PC-3 (cell line): ENCODE measurements around the gene TTF1. TPM values are rescaled to one million over a fixed set of nuclear protein-coding genes. Genes with fewer than 3 reads are reported as not detected.

Experiments
- ATAC-seq: fragments of 200-7000 bp; cut with Tn5 transposase; 2 replicates; pipeline ENCODE4 v1.9.1; 2020; ENCODE audit warnings: mild to moderate bottlenecking, moderate library complexity
- Bru-seq: library from RNA; stranded (reverse); fragments of 400-500 nt; gene quantifications from one replicate; lab custom pipeline; 2021; lab: Mats Ljungman, UMichigan
- BruChase-seq, 2 experiments: library from RNA; stranded (reverse); fragments of 400-500 nt; gene quantifications; one replicate each; lab custom pipeline; 2021; lab: Mats Ljungman, UMichigan
- BruUV-seq: library from RNA; stranded (reverse); fragments of 400-500 nt; replicated peaks from 2 replicates; lab custom pipeline; 2021; lab: Mats Ljungman, UMichigan
- CTCF ChIA-PET: fragments of 300-600 bp; sonication (Branson Sonifier 250); formaldehyde crosslinking; loops from one replicate; lab custom pipeline; 2022; ENCODE audit warnings: antibody characterized with exemption; lab: Charles Lee
- POLR2A ChIA-PET: fragments of 300-600 bp; sonication (Branson Sonifier 250); formaldehyde crosslinking; loops from one replicate; lab custom pipeline; 2022; ENCODE audit warnings: antibody characterized with exemption; ENCODE audit not compliant: unreplicated experiment; lab: Charles Lee
- DNase-seq: peaks from one replicate; pipeline ENCODE4 v3.0.0-alpha.2; 2015
- H2AFZ ChIP-seq: fragments of 300-600 bp; sonication (generic); 2 replicates; pipeline ENCODE4 v1.6.0; 2016; ENCODE audit warnings: antibody characterized with exemption, low read length
- H3F3A ChIP-seq: fragments of 300-600 bp; sonication (generic); one replicate; pipeline ENCODE4 v1.6.0; 2017; ENCODE audit warnings: antibody characterized with exemption, low read length, control low read depth, mild to moderate bottlenecking; ENCODE audit not compliant: unreplicated experiment
- H3K27ac ChIP-seq: fragments of 300-600 bp; sonication (generic); 2 replicates; pipeline ENCODE4 v1.5.1; 2016; ENCODE audit warnings: mild to moderate bottlenecking, low read length
- H3K27me3 ChIP-seq: fragments of 300-600 bp; sonication (generic); 2 replicates; pipeline ENCODE4 v1.6.1; 2016; ENCODE audit warnings: low read length, mixed read lengths
- H3K36me3 ChIP-seq: fragments of 300-600 bp; sonication (generic); 2 replicates; pipeline ENCODE4 v1.6.1; 2016; ENCODE audit warnings: low read depth, mixed run types, low read length, mixed read lengths
- H3K4me1 ChIP-seq: fragments of 300-600 bp; sonication (generic); 2 replicates; pipeline ENCODE4 v1.5.1; 2016; ENCODE audit warnings: low read length; ENCODE audit not compliant: insufficient read depth
- H3K4me2 ChIP-seq: fragments of 300-600 bp; sonication (generic); 2 replicates; pipeline ENCODE4 v1.6.0; 2016; ENCODE audit warnings: low read length
- H3K4me3 ChIP-seq: fragments of 300-600 bp; sonication (generic); 2 replicates; pipeline ENCODE4 v1.5.1; 2016; ENCODE audit warnings: mild to moderate bottlenecking, low read length, mixed read lengths
- H3K79me2 ChIP-seq: fragments of 300-600 bp; sonication (generic); 2 replicates; pipeline ENCODE4 v1.6.1; 2017; ENCODE audit warnings: low read length, mixed read lengths
- H3K9ac ChIP-seq: fragments of 300-600 bp; sonication (generic); 2 replicates; pipeline ENCODE4 v1.6.0; 2016; ENCODE audit warnings: mild to moderate bottlenecking, low read length
- H3K9me2 ChIP-seq: fragments of 300-600 bp; sonication (generic); replicated peaks from 2 replicates; pipeline ENCODE4 v1.6.1; 2016; ENCODE audit warnings: mixed run types, low read length, mixed read lengths
- H3K9me3 ChIP-seq: fragments of 300-600 bp; sonication (generic); 2 replicates; pipeline ENCODE4 v1.6.1; 2016; ENCODE audit warnings: low read length, mixed read lengths
- H4K20me1 ChIP-seq: fragments of 300-600 bp; sonication (generic); 2 replicates; pipeline ENCODE4 v1.6.1; 2016; ENCODE audit warnings: low read length, mixed read lengths
- EZH2 ChIP-seq: fragments of 300-600 bp; sonication (generic); IDR thresholded peaks from one replicate; pipeline ENCODE4 v1.6.1; 2017; ENCODE audit warnings: antibody characterized with exemption, mild to moderate bottlenecking, low read length; ENCODE audit not compliant: unreplicated experiment
- EZH2phosphoT487 ChIP-seq: fragments of 300-600 bp; sonication (generic); IDR thresholded peaks from 2 replicates; pipeline ENCODE4 v1.6.1; 2018; ENCODE audit warnings: mild to moderate bottlenecking, antibody characterized with exemption, low read length, borderline replicate concordance
- intact Hi-C: fragments of 100-400 bp; cut with micrococcal nuclease; formaldehyde crosslinking; loops from 2 replicates; pipeline ENCODE4 v1.9.0; 2023
- long read RNA-seq: library from polyadenylated mRNA; unstranded; transcript quantifications from one replicate; pipeline ENCODE4 v2.0.0, GENCODE V29; 2021; ENCODE audit not compliant: unreplicated experiment
- total RNA-seq: library from RNA; depleted of rRNA; stranded (reverse); fragments of >200 nt; gene quantifications from 2 replicates; pipeline ENCODE4 v1.2.3, GENCODE V29; 2014; rRNA removed
- TF ChIP-seq, protein P1 (sequence below): fragments of 300-600 bp; sonication (generic); conservative IDR thresholded peaks from 2 replicates; pipeline ENCODE4 v1.5.1; 2017; ENCODE audit warnings: antibody characterized with exemption, low read depth, mild to moderate bottlenecking, low read length

The TTF1 gene, protein sequence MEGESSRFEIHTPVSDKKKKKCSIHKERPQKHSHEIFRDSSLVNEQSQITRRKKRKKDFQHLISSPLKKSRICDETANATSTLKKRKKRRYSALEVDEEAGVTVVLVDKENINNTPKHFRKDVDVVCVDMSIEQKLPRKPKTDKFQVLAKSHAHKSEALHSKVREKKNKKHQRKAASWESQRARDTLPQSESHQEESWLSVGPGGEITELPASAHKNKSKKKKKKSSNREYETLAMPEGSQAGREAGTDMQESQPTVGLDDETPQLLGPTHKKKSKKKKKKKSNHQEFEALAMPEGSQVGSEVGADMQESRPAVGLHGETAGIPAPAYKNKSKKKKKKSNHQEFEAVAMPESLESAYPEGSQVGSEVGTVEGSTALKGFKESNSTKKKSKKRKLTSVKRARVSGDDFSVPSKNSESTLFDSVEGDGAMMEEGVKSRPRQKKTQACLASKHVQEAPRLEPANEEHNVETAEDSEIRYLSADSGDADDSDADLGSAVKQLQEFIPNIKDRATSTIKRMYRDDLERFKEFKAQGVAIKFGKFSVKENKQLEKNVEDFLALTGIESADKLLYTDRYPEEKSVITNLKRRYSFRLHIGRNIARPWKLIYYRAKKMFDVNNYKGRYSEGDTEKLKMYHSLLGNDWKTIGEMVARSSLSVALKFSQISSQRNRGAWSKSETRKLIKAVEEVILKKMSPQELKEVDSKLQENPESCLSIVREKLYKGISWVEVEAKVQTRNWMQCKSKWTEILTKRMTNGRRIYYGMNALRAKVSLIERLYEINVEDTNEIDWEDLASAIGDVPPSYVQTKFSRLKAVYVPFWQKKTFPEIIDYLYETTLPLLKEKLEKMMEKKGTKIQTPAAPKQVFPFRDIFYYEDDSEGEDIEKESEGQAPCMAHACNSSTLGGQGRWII
- total RNA-seq (9.6 and 12.5 TPM in 2 replicates), Bru-seq, nascent RNA (percentile 66 among the genes with signal in this experiment), BruChase-seq, experiment 1, labeled RNA remaining after a 6-hour chase (percentile 69 among the genes with signal in this experiment), BruChase-seq, experiment 2, labeled RNA remaining after a 2-hour chase (percentile 65 among the genes with signal in this experiment)
- long read RNA-seq, partial matches to known transcripts = 6 of 18 reads
- long read RNA-seq, other reads (novel, unspliced or antisense) = 9 of 18 reads

DNA sequence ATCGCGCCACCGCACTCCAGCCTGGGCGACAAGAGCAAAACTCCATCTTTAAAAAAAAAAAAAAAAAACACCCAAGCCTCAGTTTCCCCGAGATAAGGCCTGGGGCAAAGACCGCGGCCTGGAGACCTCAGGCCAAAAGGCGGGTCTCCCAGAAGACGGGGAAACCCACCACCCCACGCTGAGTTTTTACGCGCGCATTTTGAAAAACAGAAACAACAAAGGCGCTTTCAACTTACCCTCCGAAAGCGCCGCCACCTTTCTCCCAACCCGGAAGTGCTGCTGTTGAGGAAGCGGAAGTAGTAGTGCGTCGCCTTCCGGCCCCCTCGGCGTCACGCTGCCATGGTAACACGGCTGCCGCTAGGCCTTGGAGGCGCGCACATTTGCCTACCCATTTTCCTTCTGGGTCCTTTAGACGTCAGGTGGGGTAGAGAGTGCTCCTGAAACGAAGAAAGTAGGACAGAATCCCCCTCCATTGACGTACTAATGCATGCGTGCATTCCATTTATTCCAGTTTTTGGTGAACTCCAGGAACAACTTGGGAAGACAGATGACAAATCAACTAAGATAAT lies at the start of gene TTF1:
TSS of gene TTF1 (minus strand) at position 287 of the 569 bp plus-strand sequence. CDS start 4,019 bp downstream, outside the sequence.
- BruUV-seq = no TSS peak
- peaks cover 4% of the 10 kb centered on the region; the same call in 1 of the 2 replicates for H3K36me3 ChIP-seq
- H2AFZ ChIP-seq = peak within 1 kb of the TSS; percentile 94
- no peaks in the 10 kb centered on the region for H4K20me1 ChIP-seq
- ChIA-PET POLR2A (no interaction called here), CTCF (no interaction called here)
- intact Hi-C loops = no loop called here
- H3K4me3 ChIP-seq = peak within 1 kb of the TSS; percentile 82
- H3K79me2 ChIP-seq = peaks cover 33% of the 10 kb centered on the region
- no peak within 1 kb of the TSS for H3K27ac ChIP-seq
- DNase-seq (peak; percentile 85), ATAC-seq (peak; percentile 83)
- H3K4me2 ChIP-seq = peak within 1 kb of the TSS; percentile 91
- H3F3A ChIP-seq = no peaks in the 10 kb centered on the region
- no peaks in the 10 kb centered on the region for H3K27me3 ChIP-seq
- H3K9ac ChIP-seq = peak within 1 kb of the TSS; percentile 86
- H3K9me3 ChIP-seq = no peaks in the 10 kb centered on the region
- no peak for TF ChIP-seq EZH2phosphoT487
- no peak for TF ChIP-seq EZH2
- TF ChIP-seq, protein P1, sequence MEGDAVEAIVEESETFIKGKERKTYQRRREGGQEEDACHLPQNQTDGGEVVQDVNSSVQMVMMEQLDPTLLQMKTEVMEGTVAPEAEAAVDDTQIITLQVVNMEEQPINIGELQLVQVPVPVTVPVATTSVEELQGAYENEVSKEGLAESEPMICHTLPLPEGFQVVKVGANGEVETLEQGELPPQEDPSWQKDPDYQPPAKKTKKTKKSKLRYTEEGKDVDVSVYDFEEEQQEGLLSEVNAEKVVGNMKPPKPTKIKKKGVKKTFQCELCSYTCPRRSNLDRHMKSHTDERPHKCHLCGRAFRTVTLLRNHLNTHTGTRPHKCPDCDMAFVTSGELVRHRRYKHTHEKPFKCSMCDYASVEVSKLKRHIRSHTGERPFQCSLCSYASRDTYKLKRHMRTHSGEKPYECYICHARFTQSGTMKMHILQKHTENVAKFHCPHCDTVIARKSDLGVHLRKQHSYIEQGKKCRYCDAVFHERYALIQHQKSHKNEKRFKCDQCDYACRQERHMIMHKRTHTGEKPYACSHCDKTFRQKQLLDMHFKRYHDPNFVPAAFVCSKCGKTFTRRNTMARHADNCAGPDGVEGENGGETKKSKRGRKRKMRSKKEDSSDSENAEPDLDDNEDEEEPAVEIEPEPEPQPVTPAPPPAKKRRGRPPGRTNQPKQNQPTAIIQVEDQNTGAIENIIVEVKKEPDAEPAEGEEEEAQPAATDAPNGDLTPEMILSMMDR = no peak
- no peaks in the 10 kb centered on the region for H3K9me2 ChIP-seq
- H3K4me1 ChIP-seq = peaks cover 17% of the 10 kb centered on the region

DNA sequence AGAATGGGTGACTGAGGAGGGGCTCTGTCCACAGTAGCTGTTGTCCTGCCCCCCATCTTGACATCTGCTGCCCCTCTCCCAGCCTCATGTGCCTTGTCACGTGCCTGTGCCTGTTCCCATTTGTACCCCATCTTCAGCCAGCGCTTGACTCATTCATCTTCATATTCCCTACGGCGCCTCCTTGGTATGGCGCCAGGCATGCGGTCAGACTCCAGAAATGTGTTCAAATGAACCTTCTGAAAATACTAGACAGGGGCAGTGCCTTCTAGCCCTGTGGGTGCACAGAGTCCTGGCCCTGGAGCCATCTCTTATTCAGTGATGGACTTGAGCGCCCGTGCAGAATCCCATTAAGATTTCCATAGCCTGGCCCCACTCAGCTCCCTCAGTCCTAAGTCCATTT lies 49.6 kb upstream of the TTF1 start:
- DNase-seq (no peak), ATAC-seq (no peak)
- intact Hi-C loops = no loop called here
- Histone ChIP-seq H3K79me2 (no peaks in the 10 kb centered on the region), H3K4me2 (no peak overlapping the region), H3K27ac (no peak overlapping the region), H4K20me1 (no peaks in the 10 kb centered on the region), H3F3A (no peaks in the 10 kb centered on the region), H3K27me3 (peaks cover 12% of the 10 kb centered on the region), H3K4me3 (no peak overlapping the region), H3K36me3 (no peaks in the 10 kb centered on the region), H3K9ac (no peak overlapping the region), H2AFZ (no peak overlapping the region), H3K9me3 (no peaks in the 10 kb centered on the region), H3K9me2 (no peaks in the 10 kb centered on the region), H3K4me1 (no peaks in the 10 kb centered on the region)
- no peak for TF ChIP-seq EZH2
- POLR2A ChIA-PET = no interaction called here
- CTCF ChIA-PET = no interaction called here
- no TSS peak for BruUV-seq

DNA sequence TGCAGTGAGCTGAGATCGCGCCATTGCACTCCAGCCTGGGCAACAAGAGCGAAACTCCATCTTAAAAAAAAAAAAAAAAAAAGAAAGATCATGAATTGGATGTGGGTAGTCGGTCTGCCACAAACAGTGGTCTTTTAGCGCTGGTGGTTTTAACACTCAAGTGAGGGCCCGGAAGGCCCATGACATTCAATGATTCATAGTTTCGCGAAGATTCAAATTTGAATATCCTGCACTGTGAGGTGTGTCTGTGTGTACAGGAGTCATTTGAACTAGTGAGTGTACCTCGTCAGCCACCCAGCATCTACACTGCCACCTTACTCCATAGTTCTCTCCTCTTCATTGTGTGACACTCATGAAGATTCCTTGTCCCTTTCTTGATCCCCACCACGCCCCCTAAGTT lies 44.6 kb upstream of the TTF1 start:
- Histone ChIP-seq H3K79me2 (no peaks in the 10 kb centered on the region), H3K4me1 (no peaks in the 10 kb centered on the region), H3K27ac (no peak overlapping the region), H3K9me3 (no peaks in the 10 kb centered on the region), H4K20me1 (no peaks in the 10 kb centered on the region), H3K27me3 (peaks cover 12% of the 10 kb centered on the region), H3K36me3 (no peaks in the 10 kb centered on the region), H3K9me2 (no peaks in the 10 kb centered on the region), H2AFZ (no peak overlapping the region), H3F3A (no peaks in the 10 kb centered on the region), H3K4me2 (no peak overlapping the region), H3K9ac (no peak overlapping the region), H3K4me3 (no peak overlapping the region)
- ChIA-PET CTCF (no interaction called here), POLR2A (no interaction called here)
- ATAC-seq (no peak), DNase-seq (no peak)
- intact Hi-C loops = no loop called here
- no peak for TF ChIP-seq EZH2
- TF ChIP-seq, protein P1 = no peak
- no peak for TF ChIP-seq EZH2phosphoT487
- BruUV-seq = no TSS peak
